GM18508 (cell line): ENCODE data around the gene SEMA3D.

ENCODE experiments used
- ATAC-seq: cut with Tn5 transposase; IDR thresholded peaks from one replicate; pipeline ENCODE4 v1.9.1; 2021; ENCODE audit warnings: moderate number of reproducible peaks; ENCODE audit not compliant: insufficient read depth, unreplicated experiment

SEMA3D gene

DNA sequence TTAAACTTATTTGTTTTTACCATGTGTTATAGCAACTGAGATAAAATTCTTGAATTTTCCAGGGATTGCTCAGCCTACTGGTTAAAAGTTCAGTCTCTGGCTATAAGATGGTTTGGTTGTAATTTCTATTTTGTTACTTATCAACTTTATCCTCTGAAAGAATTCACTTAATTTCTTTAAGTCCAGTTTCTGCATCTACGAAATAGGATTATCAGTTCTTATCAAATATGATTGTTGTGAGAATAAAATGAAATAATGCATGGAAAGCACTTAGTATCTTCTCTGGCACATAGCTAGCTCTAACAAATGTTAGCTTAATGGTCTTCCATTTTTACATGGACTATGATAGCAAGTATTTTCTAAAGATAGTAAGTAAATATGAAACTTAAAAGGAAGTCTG, 53.3 kb downstream of the SEMA3D start:
- ATAC-seq: no peak

DNA sequence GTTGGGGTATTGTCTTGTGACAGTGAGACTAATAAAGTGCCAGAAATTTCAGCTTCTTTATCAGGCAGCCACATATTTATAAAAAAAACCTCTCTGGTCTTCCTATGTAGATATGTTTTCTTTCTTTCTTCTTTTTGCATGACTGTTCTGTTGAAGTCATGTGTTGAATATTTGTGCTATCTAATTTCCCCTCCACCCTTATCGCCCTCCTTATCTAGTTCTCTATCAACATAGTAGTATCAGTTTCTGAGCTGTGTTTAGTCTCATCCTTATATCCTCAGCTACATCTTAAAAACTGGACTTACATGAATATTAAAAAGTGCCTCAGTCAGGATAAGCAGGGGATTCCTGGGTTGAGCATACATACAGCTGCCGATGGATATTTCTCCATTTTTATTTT, 53.9 kb downstream of the SEMA3D start:
- ATAC-seq: no peak

DNA sequence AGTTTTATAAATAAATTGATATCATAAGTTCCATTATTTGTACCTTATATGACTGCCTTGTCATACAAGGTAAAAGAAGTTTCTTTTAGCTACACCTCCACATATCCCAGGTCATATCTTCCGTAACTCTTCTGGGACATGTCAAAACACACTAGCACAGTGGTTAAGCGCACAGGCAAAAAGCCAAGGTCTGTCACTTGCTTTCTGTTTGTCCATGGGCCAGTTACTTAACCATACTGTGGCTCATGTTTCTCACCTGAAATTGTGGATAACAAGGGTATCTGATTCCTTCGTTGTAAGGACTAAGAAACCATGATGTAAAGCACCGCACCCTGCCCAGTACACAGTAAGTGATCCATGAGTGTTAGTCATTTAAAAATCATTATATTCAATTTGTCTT, 56.2 kb downstream of the SEMA3D start:
- ATAC-seq: no peak

DNA sequence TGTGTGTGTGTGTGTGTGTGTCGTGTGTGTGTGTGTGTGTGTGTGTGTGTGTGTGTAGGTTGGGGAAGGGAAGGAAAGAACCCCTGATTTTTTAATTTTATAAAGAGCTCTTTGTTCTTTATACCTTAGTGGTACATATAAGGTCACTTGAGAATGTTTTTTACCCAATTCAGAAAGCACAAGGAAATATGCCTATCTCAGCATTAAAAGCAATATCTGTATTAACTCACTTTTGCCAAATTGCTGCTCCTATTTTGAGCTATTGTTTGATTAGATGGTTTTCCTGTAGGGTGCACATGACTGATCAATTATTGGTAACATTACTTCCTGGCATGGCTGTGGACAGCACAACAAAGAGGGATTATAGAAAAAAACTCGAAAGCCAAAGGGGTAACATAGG, 60.5 kb downstream of the SEMA3D start:
- no peak for ATAC-seq

DNA sequence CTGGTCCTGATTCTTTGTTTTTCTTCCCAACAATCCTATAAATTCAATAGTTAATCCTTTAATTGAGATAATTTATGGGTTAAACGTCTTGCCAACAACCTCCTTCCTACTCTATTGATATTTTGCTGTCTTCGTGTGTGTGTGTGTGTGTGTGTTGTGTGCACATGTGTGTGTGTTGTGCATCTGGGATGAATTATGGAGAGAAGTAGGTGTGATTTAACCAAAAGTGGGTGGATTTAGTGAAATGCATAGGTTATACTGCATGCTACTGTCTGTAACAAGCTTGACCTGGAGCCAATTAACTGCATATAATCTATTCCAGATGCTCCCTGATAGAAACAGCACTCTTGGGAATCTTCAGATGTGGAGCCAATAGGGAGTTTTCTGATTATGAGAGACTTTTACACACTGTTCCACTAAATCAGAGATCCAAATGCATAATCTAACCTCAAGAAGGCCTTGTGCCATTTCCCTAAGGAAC, 61.2 kb downstream of the SEMA3D start:
- no peak for ATAC-seq

DNA sequence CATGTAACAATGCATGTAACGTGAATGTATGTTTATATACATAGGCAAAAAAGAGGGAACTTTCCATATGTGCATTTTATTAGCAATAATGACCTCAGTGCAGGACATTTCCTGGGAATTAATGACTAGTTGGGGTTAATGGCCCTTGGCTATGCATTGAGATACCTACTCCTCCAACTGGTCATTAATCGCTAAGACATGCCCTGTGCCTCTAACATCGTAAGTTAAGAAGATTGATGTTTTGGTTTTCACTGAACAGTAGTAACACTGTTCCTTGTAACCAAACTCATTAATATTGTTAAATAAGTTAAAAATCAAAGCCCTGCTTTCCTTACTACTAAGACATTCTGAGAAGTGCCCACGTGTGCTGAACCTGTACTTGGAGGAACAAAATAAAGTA, 61.7 kb downstream of the SEMA3D start:
- no peak for ATAC-seq

DNA sequence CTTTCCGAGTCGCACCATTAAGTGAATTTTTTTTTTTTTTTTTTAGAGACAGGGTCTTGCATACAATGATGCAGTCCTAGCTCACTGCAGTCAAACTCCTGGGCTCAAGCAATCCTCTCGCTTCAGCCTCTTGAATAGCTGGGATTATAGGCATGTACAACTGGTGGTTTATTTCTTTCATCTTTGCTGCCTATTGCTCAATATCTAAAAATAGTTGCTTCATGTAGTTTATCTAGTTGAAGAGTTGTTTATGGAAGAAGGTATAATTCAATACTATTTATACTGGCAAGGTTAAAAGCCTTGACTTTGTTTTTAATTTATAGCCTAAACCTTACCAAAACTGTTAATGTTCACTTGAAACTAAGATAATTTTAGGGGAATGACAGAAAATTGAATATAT, 66.9 kb downstream of the SEMA3D start:
- ATAC-seq: no peak

DNA sequence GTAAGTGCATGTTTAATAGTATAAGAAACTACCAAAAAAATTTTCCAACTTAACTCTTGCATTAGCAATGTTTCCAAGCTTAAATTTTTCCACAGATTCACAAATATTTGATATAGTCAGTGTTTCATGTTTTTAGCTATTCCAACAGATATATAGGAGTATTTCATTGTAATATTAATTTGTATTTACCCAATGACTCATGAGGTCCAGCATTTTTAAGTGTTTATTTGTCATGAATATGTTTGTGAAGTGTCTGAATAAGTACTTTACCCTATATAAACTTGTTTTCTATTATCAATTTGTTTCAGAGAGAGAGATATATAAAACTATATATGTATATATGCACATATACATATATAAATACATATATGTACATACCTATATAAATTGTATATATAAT, 71.0 kb downstream of the SEMA3D start:
- no peak for ATAC-seq

DNA sequence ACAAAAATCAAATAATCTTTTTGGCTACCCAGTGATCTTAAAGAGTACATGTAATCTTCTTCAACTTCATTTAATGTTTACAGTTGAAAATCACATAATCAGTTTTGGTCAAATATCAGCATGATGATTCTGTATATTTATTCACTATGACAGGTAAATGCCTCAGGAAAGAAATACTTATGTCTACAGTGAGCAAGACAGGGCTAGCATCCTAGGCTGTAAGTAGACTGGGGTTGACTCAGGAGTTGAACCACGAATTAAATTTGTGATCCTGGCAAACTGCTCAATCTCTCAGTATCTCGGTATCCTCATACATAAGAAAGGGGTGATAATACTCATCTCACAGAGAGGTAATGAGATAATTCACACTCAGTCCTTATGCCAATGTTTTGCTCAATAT, 71.8 kb downstream of the SEMA3D start:
- no peak for ATAC-seq

DNA sequence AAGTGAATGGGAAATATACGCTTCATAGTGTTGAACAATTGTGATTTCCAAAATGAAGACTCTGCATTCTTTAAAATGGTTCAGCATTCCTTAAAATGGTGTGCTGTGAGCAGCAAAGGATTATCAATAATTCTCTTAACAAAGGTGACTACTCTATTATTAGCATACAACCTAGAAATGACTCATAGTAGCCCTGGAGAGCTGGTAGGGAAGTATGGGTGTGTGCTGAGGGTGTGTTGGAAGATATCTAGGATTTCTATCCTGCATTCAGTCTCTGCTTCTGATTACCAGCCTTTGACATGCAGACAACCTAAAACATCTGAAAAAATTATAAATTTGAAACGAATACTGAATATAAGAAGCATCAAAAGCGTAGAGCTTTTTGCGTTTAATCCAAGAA, 72.5 kb downstream of the SEMA3D start:
- no peak for ATAC-seq

DNA sequence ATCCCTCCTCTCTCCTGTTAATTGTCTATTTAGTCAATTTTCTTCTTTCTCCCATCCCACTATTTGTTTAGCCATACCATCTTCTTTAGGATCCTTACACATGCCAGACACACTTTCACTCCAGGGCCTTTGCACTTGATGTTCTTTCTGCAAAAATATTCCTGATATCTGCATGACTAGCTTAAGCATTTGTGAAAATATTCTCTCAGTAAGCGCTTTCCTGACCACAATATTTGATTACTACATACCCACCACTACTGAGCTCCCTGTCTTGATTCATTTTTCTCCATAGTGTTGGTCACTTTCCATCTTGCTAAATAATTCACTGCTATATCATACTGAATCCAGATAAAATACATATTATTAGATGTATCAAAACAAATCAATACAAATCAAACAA, 75.1 kb downstream of the SEMA3D start:
- ATAC-seq: no peak

DNA sequence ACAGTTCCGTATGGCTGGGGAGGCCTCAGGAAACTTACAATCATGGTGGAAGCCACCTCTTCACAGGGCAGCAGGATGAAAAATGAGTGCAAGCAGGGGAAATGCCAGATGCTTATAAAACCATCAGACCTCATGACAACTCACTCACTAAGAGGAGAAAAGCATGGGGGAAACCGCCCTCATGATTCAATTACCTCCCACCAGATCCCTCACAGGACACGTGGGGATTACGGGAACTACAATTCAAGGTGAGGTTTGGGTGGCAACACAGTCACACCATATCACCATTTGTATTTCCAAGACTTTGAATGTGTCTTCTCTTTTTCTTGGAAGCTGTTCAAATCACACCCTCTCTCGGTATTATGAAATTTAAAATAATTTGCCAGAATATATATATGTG, 80.1 kb downstream of the SEMA3D start:
- no peak for ATAC-seq

DNA sequence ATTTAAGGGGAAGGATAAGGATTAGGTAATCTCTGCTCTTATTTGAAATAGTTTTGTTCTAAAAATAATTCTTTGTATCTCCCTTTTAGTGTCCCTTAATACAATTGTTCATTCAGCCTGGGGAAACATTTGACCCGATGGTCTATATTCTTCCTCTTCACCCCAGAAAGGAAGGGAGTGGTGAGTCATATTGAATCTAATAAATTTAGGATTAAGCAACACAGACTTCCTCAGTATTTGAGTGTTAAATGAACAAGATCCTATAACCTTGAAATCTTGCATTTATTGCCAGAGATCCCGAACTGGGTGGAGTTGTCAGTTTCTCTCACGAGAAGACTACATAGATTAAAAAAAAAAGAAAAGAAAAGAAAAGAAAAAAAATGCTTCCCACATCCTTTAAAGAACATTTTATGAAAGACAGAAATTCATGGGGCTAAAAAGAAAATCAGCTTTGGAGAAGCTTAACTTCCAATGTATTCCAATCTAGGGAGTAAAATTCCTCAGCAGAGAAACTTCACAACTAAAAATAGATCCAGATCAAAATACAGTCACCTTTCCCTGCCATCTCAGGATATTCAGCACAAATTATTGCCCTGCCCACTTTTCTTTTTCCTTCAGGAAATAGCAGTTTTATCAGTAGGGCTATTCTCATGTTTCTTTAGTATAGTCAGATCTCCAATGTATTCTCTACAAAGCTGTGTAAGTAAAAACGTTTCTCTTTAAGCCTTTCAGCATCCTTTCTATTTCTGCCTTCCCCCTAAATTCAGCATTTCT, 82.2 kb downstream of the SEMA3D start:
- no peak for ATAC-seq

DNA sequence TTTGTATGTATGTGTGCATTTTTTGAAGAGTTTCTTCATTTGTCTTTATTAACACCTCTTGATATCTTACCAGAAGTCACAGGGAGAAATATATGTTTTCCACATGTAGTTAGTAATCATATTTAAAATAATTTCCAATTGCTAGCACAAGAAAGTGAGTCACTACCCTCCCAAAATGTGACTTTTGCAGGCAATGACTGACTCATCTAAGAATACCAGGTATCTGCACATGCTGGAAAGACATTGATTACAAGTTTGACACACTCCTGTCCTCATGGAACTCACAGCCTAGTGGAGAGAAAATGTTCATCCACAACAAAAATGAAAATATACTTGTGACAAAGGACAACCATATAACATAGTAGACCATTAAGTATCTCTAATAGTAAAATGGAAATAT, 82.9 kb downstream of the SEMA3D start:
- no peak for ATAC-seq

DNA sequence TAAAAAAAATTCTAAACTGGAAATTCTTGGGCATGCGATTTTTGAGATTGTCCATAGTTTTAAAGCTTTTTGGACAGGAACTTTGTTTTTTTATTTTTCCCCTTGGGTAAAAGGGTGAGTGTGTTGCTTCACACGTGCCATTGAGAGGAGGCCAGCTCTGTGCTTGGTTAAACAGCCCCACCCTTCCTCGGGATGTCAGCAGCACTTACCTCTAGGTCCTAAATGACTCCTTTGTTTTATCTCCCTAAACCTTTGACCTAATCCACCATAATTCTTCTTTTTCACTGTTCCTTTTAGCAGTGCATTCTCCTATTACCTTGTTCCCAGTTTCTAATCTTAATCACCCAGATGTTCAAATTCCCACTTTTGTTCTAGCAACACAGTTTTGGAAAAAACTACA, 83.5 kb downstream of the SEMA3D start:
- ATAC-seq: no peak

DNA sequence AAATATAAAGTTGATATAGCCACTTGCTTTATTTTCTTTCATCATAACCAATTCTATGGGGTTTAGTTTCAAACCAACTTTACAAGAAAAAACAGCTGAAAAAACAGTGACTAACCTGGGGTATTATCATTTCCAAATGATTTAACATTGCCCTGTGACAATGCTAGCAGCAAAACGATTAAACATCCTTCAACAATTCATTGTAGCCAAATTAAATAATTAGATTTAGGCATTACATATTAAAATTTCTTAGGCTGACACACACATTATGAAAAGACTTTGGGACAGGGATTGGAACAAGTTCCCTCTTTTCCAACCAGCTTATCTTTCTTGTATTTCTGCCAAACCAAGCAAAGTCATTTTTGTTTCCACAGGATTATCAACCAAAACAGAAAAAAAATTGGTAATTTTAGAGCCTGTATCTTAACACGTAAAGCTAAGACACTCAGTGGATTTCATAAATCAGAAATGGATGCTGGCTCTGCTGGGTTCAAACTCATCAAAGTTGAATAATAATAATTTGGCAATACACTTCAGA, 84.0 kb downstream of the SEMA3D start:
- no peak for ATAC-seq

DNA sequence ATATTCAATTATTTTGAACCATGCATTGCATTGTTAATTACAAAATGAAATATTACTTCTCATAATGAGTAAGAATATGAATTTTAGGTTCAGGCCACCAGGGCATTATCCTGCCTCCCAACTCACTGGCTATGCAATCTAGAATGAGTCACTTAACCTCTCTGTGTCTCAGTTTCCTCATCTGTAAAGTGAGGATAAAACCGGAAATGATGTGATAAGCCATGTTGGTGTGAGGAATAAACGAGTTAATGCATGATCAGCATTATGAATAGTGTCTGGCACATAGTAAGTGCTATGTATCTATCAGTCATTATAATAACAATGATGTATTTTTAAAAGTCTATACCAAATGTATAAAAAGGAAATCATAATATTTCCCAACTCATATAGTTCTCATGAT, 85.5 kb downstream of the SEMA3D start:
- no peak for ATAC-seq

DNA sequence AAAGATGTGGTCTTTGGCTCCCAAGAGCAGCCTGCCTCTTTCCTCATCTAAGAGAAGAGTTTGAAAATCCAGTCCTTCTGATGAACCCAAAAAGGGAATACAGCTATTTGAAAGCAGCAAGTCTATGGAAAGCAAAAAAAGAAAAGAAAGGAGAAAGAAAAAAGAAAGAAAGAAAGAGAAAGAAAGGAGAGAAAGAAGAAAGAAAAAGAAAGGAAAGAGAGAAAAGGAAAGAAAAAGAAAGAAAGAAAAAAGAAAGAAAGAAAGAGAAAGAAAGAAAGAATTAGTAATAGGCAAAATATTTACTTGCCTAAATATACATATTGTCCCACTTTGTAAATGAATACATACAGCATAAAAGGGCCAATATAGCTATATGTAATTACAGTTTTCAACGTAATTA, 89.0 kb downstream of the SEMA3D start:
- no peak for ATAC-seq

DNA sequence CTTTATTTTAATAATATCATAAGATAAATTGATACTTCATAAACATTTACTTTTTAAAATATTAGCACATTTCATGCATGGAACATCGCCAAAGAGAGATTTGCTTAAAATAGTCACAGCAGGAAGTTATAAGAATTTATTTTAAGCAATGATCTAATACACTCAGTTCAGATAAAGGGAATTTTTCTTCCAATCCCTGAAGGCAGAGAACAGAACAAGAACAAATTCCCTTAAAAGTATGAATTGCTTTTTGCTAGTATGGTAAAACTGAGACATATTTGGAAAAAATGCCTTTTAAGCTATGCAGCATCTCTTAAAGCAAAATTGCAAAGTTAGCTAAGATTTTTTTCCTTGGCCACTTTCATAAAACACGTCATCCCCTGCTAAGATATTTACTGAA, 91.0 kb downstream of the SEMA3D start:
- no peak for ATAC-seq

DNA sequence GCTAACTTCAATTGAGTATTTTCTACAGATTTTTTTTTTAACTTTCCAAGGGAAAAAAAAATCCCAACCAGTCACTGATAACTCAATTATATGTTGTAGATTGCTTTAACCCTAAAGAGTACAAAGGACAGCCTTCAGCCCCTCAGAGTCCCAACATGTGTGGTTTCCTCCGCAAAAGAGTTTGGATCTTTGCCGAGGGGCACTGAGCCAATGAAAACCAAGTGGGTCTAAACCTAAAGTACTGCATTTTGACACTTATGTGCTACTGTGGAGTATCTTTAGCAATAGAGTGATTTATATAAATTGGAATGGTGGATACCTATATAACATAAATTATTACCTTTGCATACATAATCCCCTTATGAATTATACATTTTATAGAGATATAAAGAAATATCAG, 91.5 kb downstream of the SEMA3D start:
- no peak for ATAC-seq

DNA sequence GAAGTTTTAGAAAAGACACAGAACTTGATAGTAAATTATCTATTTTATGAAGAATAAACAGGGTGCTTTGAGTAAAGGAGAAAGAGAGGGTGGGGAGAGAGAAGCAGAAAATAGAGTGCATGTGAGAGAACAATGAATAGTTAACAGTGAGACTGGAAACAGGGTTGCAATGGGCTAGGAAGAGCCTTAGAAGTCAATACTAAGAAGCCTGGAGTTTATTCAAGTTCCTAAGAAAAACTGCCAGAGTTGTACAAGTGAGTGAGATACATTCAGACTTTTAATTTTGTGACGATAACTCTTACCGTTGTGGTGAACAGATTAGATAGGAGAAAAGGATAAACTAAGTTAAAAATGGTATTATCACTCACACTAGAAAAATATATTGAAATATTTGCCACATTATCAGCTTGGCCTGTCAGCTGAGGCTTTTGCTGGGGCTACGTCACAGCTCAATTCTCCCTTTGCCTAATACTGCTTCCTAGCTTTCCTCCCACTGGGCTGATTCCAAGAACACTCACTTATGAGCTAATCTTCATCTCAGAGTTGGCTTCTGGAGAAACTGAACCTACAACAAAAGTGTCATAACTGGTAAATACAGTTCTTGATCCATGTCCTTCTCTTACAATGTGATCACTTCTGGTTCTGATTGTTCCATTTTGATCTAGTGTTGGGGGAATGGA, 92.7 kb downstream of the SEMA3D start:
- ATAC-seq: no peak

DNA sequence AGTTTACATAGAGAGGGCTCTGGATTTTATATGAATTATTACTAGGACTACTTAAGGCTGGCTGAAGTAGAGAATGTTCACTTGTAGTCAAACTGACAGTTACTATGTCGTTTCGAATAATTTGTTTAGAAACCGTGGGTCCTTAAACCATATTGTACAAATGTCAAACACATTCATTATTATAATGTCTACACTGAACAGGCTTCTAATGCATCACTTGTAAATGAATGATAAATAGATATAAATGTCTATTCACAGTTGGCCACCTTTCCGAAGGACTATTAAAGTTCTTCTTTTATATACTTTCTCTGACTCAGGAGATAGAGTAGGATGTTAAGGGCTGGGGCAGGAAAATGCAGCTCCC, 95.3 kb downstream of the SEMA3D start:
- no peak for ATAC-seq
